ENCODE results near the gene UBE2H.
"Not testable (repeated sequence)": the region's sequence is repeated elsewhere in the genome, so short reads cannot be mapped to it uniquely, and the experiment has no call there.

UBE2H gene

DNA sequence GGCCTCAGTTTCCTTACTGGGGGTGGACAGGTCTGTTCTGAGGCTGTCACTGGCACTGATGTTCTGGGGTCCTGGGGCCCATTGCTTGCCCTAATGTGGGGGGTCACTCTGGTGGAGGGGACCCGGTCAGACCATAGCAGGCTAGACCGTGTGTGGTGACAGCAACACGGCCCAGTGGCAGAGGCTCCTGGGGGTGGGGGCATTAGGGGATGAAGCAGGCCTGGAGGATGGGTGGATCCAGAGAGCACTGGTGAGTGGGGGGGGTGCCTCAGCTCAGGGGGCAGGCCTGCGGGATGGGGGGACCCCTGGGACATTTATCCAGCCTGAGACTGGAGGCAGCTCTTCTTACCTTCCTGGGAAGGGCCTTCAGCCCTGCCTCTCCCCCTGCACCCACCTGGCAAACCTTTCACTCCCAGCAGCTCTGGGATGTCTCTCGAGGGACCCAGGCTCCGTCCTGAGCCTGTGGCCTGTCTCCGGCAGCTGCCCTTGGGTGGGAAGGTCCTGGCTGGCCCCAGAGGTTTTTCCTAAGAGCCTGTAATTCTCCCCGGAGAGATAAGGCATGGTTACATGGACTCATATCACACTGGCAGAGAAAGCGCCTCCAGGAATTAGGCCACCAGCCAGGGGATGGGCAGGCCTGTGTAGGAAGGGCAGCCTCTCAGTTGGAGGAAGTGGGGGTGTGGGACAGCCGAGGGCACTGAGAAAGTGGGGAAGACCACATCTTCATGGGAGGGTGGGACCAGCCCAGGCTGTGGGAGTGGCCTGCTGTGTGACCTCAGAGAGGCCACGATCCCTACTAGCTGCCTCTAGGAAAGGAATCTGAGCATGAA is 147.7 kb downstream of the UBE2H start:
- DNase-seq = no peak

DNA sequence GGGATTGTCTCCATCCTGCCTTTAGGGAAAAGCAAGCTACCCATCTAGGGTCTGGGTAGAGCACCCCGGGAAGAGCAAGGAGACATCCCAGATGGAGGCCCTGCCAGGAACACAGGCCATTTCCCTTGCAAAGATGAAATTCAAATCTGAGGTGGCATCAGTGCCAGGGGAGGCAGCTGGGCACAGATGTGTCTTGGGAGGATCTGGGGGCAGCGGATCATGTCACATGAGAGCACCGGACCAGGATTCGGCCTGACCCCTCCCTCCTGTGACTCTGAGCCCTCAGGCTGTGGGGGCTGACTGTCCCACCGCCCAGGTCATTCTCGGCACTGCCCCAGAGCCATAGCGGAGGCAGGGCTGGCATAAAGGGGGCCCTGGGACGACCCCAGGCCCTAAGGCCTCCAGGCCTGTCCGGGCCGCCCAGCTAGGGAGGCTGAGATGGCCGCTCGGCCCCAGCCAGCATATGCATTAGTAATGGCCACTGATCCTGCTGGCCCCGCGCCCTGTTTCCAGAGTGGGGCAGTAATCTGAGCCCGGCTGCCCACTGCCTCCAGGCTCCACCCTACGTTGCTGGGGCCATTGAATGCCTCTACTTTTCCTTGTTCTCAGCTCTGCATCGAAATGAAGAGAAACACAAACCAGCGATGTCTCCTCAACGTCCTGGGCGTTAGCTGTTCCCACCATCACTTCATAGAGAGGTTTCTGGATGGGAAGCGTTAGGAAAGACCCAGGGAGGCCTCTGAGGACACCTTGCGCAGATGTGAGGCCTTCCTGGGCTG is 148.5 kb downstream of the UBE2H start:
- no peak for DNase-seq

DNA sequence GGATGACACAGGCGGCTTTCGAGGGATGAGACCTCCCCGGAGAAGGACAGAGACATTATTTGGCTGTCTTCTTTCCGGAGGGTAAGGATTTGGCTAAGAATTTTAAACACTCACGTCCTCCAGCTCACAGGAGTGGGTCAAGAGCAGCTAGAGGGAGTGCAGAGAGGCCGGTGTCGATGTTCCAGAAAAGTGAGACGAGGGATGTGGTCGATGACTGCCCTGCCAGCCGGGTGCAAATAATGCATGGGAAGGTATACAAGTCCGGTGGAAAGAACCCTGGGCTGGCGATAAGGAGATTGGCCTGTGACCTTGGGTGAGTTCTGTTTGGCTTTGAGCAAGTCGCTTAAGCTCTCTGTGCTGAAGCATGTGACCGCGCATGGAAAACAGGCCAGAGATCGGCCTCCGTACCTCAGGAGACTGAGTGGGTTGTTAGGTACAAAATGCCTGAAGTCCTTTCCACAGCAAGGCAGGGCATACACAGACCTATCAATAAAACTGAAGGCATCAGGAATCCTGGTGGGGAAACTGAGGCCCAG is 149.1 kb downstream of the UBE2H start:
- no peak for DNase-seq

DNA sequence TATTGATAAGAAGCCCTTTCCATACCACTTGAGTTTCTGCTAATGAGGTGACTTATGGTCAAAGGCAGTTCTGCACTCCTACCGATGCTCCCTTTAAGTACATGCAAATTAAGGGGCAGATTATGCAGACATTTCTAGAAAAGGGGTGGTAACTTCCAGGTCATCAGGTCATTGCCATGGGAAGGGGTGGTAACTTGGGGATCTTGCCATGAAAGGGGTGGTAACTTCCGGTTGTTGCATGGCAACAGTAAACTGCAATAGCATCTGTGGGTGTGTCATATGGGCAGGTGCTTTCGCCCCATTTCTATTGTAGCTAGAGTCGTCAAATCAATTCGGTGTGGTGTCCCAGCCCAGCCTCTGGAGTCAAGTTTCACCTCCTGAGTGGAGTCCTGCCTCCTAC is 150.9 kb downstream of the UBE2H start:
- DNase-seq = peak; percentile 35

DNA sequence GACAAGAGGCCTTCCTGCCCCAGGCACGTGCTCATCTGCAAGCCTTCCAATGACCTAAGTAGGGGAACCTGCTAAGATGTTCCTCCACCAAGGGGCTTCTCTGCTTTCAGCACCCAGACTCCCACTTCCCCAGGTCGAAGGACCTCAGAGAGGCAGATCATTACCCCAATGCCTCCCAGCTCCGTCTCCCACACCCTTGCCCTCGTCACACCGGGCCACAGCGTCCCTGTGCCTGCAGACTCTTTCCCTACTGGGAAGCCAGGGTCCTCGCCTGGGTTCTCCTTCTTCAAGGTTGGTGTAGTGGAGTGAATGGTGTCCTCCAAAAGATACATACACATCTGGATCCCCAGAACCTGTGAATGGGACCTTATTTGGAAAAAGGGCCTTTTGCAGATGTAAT is 151.9 kb downstream of the UBE2H start:
- DNase-seq = no peak

DNA sequence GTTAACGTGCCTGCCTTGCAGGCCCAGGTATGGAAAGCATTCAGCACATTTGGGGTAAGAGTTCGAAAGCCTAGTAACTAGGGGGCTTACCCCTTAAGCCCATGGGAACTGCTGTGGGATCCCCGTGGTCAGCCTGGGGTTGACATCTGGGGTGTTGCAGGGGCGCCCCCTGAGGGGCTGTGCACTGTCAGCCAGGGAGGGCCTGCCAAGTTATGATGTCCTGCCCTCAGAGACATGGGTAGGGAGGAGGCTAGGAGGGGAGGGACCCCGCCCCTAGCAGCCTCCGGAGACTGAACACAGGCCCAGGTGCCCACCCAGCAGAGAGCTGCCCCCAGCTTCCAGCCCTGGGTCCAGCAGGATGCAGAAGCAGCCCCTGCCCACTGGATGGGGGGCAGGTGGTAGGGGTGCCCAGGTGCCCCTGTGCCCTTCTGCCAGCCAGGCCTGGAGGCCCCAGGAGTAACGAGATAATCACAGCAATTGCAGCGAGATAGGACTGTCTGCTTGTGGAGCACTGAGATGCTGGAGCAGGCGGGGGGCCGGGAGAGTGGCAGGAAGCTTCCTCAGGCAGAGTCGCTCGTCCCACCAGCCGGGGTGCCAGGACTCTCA is 153.3 kb downstream of the UBE2H start:
- DNase-seq = no peak

DNA sequence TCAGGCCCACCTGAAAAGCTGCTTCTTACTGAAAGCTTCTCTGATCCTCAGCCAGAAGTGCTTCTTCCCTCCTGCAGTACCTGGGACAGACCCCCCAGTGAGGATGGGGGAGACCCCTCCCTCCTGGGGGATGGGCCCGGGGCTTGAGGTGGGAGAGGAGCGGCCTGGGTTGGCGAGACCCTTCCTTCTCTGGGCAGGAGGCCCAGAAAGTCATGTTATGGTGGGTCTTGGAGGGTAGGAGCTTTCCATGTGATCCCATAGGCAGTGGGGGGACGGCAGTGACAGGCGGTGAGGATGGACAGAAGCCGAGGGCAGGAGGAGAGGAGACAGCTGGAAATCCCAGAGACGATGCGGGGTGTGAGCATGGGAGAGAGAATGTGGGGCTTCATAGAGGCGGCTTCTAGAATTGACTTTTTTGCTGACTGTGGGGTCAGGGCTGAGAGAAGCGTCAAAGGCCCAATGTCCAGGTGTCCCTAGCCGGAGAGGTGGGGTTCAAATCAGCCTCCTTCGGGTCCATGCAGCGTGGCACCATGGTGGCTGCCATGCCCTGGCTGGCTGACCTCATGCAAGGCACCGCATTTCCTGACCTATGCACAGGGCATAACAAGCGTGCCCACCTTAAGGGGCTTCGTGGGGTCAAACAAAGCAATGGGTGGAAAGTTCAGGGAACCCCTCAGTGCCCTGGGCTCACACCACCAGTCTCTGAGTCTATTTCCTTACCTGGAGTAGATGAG is 154.0 kb downstream of the UBE2H start:
- no peak for DNase-seq

DNA sequence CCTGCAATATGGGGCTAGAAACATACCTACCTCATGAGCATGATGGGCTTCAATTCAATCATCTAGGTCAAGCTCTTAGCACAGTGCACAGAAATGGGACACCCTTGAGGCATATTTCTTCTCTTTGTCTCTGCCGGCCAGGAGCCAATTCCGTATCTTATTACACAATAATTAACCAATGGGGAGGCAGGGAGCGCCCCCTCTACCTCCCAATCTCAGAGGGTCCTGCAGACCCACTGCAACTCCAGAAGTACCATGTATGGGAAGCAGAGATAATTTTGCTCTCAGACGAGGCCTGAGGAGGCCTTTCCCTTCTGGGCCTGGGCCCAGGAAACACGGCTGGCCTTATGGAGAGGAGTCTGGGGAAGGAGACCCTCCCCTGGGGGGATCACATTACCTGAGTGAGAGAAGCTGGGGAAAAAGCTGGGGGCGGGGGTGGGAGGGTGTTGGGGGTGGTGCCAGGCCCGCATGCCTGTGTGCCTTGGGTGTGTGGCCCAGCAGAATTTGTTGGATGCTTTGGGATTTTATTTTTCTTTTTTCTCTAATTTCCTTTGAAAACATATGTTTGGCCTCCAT is 155.5 kb downstream of the UBE2H start:
- no peak for DNase-seq

DNA sequence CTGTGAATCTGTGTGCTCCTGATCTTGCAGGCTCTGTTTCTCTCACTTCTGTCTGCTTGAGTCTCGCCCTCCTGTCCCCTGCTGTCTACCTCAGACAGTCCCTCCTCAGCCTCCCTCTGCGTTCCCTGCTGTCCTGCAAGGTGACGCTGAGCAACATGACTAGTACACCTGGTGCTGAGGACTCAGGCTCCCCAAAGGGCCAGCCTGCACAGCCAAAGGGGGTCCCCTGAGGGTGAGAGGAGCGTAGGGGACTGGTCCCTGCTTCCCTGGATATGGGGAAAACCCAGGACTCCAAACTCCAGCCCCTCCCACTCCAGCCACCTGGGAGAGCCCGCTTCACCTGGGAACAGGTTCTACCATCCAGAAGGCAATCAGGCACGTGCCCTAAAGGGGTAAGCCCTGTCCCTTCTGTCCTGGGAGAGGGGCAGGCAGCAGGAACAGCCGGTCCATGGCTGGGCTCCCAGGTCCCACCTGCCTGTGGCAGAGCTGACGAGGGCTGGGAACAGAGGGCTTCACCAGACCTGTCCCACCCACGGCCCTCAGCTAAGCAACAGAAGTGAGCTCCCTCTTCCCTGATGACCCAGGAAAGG is 156.5 kb downstream of the UBE2H start:
- DNase-seq = no peak

DNA sequence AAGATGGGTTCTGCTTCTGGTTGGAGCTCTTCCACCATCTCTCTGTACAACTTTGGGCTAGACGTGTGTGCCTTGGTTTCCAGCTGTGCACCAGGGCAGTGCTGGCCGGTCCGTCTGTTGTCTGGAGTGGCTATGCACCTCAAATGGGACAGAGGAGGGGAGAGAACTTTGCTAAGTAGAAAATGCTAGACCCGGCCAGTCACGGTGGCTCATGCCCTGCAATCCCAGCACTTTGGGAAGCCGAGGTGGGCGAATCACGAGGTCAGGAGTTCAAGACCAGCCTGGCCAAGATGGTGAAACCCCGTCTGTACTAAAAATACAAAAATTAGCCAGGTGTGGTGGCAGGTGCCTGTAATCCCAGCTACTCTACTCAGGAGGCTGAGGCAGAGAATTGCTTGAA is 158.3 kb downstream of the UBE2H start:
- not testable (repeated sequence) for DNase-seq

DNA sequence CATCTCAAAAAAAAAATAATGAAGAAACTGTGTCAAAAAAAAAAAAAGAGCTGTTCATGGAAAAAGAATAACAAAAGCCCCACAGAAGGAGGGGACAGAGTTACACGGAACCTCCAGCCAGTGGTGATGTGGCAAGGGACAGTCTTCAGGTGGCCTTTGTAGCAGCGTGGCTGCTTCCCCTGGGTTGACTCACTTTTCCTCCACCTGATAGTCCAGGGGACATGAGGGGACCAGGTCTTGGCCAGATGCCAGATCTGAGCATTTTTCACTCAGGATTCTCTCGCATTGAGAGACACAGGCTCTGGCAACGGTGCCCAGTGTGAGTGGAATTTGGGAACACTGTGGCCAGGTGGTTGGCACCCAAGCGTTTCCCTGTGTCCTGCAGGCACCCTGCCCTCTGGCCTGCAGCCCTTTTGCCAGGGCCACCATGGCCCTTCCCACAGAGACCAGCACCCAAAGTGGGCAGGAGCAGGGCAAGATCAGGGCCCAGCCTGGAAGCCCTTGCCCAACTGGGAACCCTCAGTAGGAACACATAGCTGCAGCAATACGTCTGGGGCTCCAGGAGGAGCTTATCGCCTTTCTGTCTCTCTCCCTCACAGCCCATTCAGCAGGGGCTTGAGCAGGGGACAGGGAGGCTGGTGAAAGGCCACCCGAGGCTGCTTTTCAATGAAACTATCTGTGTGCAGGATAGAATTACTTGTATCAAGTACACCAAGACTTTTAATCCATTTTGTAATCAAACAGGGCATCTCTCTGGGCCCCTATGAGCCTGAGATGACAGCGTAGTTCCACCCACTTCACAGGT is 159.1 kb downstream of the UBE2H start:
- DNase-seq = no peak

DNA sequence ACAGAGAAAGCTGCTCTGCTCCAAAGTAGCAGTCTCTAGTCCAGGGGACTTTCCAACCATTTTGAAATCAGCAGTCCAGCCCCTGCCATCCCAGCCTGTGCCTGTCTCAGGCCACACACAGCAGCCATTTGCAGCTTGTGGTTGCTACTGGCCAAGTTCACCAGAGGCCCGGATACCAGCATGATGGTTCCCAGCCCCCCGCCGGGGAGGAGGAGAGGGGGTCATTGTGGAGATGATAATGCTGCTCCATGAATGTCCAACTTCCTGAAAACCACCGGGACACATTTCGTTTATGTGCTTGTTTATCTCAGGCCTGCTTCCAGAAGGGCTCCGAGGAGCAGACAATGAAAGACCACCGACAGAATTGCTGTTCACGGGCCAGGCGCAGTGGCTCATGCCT is 160.0 kb downstream of the UBE2H start:
- no peak for DNase-seq

DNA sequence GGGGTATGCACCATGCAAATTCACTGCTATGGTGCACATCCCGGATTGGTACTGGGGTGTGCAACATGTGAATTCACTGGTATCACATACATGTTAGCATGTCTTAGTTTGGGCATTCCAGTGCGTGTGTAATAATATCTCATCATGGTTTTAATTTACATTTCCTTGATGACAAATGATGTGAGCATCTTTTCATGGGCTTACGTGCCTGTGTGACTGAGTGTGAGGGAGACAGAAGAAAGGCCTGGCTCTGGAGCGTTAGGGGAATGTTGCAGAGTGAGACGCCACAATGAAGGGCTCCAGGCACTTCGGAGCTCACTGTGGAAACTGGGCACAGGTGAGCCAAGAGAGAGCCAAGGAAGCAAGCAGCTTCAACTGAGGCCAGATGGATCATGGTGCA is 162.6 kb downstream of the UBE2H start:
- DNase-seq = no peak

DNA sequence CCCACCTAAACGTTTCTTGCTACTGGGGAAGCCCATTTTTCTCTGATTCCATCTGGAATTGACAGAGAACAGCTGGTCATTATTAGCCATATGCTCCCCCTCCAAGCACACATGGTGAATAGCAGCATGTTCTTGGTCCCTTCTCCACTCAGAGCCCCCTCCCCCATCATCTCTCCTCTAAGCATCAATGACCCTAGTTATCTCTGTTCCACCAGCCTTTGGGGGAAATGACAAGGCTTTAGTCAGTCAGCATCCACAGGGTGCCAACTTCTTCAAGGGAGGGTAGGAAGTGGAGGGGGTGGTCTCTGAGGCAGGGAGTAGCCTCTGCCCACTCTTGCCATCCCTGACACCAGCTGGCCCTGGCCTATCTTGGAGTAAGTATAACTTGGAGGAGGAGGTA is 163.1 kb downstream of the UBE2H start:
- DNase-seq = no peak

DNA sequence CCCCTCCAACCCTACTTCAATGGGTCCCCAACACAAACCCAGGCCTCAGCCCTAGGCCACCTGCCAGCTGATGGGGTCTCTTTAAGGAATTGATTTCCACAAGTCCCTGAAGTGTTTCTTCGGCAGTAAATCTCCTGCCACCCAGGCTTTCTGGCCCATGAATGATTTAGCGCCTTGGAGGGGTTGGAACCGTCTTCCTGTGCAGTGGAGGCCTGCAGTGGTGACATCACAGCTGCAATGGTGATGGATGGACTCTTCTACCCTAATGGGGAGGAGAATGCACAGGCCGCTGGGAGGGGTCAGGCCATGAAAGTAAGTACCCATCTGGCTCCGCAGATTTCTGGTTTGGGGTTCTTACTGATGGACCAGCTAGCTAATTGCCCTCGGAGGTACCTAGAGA is 163.8 kb downstream of the UBE2H start:
- DNase-seq = no peak

DNA sequence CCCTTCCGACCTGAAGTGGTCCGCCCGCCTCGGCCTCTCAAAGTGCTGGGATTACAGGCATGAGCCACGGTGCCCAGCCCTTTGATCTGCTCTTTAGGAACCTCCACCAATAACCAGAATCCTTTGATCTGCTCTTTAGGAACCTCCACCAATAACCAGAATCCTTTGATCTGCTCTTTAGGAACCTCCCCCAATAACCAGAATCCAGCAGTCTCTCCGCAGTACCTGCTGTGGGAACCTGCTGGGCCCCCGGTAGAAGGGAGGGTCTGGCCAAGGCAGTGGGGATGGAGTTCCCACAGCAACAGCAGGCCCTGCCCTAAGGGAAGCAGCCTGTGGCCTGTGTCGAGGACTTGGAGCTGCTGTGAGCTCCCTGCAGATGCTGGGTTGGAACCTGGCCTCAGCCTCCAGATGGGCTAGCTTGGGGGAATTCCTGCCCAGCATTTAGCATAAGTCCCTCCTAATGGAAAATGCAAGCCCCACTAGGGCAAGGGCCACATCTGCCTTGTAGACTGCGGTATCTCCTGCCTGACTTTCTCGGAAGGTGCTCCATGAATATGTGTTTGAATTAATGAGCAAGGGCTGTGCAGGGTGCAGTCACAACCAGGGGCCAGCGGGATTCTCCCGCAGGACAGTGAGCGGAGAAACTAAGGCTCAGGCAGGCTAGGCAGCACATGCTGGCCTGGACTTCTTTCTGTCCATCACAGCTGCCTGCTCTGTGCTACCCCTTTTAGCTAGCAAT is 165.8 kb downstream of the UBE2H start:
- no peak for DNase-seq

DNA sequence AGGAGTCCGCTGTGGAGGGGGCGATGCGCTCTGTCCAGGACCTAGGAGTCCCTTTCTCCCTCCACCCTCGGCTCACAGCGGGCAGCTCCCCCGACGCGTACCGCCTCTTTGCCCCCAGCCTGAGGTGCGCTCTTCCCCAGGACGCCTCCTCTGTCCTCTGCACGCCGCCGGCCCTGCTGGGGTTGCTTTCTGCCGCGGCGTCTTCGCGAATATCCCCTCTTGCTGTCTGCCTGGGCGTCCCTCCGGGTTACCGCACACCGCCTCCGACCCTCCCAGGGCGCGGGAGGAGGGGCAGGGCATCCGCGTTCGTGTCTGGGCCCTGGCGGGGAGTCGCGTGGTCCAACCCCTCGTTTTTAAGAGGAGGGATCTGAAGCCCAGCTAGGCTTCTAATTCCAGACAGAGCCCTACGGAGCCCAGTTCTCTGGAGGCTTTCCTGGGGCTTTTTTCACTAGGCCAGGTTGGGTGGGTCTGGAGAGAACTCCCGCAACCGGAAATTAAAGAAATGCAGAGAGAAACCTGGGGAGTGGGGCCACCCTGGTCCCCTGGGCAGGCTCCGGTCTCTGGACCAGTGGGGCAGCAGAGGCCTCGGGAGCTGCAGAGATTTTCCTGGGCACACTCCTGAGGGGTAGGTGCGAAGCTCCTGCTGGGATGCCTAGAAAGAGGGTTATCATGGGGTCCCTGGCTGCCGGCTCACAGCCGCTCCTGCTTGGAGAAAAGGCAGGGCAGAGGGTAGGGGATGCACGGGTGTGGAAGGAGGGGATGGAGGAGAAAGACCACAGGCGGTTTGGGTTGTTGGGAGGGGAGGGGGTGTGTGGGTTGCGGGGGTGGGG is 166.9 kb downstream of the UBE2H start:
- no peak for DNase-seq

DNA sequence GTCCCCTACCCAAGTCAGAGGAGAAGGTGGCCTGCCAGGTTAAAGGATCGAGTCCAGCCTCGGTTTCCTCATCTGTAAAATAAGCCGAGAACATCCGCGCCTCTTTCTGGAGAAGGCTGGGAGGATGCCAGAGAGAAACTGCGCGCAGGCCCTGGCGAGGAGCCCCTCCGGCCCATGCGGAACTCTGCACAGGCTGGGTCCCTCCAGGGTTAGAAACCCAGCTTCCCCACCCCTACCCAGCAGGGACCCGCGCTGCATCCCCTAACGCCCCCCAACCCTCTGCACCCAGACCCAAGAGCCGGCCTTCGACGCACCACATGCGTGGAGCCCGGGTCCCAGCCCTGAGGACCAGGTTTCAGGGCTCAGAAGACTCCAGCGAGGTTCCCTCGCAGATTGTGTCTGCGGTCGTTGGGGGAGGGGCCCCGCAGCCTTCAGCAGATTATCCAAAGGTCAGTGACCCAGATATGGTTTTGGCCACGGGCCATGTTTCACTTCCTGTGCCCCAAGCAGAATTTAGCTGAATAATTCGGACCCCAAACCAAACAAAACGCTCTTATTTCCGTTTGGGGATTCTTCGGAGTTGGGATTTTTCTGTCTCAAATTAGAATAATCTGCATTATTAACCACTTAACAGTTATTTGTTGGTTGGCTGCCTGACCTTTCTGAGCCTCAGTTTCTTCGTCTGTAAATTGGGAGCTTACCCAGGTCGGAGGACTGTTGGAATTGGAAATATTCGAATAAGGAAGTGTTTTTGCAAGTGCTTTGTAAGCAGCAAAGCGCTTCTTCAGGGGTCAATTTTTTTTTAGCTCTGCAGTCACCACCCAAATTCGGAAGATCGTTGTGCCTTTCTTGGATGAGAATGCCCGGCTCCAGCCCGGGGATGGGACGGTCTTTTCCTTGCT is 167.7 kb downstream of the UBE2H start:
- no peak for DNase-seq

DNA sequence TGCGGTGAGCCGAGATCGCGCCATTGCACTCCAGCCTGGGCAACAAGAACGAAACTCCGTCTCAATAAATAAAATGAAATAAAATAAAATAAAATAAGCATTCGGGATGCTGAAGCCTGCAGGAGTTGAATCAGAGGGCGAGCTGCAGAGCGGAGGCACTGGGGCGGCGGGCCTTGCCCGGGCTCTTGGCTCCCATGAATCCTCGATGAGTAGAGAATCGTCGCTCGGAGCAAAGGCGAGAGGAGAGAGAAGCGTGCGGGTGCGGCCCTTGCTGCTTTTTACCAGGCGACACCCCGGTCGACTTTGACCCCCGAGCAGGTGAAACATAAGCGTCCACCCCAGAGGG is 168.3 kb downstream of the UBE2H start:
- no peak for DNase-seq
